Tibial artery (tissue), 4 donors: ENCODE results near the gene HSPA1L.

ENCODE experiments used
- DNase-seq, 2 donors: peaks; one replicate each; pipeline ENCODE4 v3.0.0-alpha.2; 2019
- H3K27ac ChIP-seq, 2 donors: fragments of 200-600 bp; sonication (generic) in 1 of 2; 1 replicate in 1 of 2; 2 replicates in 1 of 2; pipeline ENCODE4 v1.5.1; 2018 to 2019; ENCODE audit warnings: mild to moderate bottlenecking in 1 of 2
- H3K27me3 ChIP-seq, 2 donors: fragments of 200-600 bp; sonication (generic) in 1 of 2; one replicate each; pipeline versions ENCODE4 v1.5.1 to v1.6.0; 2016 to 2019
- H3K36me3 ChIP-seq, 3 donors: fragments of 200-600 bp; sonication (generic) in 2 of 3; one replicate each; pipeline ENCODE4 v1.5.1; 2016 to 2019; ENCODE audit warnings: mild to moderate bottlenecking in 2 of 3
- H3K4me1 ChIP-seq, 4 donors: fragments of 200-600 bp; sonication (generic) in 2 of 4; 1 replicate in 3 of 4; 2 replicates in 1 of 4; pipeline ENCODE4 v1.5.1; 2016 to 2019
- H3K4me3 ChIP-seq, 2 donors: fragments of 200-600 bp; sonication (generic) in 1 of 2; 1 replicate in 1 of 2; 2 replicates in 1 of 2; pipeline ENCODE4 v1.5.1; 2018 to 2019; ENCODE audit warnings: mild to moderate bottlenecking in 2 of 2
- H3K9me3 ChIP-seq, 3 donors: fragments of 200-600 bp; sonication (generic) in 1 of 3; one replicate each; pipeline ENCODE4 v1.5.1; 2016 to 2019
- intact Hi-C: fragments of 100-400 bp; cut with DNase I; formaldehyde crosslinking; loops from one replicate; pipeline ENCODE4 v1.15.0; 2023; ENCODE audit warnings: low total_unique reads
- TF ChIP-seq, protein P1 (sequence below), 2 experiments: fragments of 200-600 bp in 1 of 2; fragments of 450-650 bp in 1 of 2; IDR thresholded peaks; one replicate each; pipeline ENCODE4 v1.5.1; 2017 to 2019; ENCODE audit warnings: antibody characterized with exemption in 2 of 2, mild to moderate bottlenecking in 1 of 2, moderate library complexity in 1 of 2

HSPA1L gene

GRCh38 chr6:31799781-31800180 lies 15.3 kb downstream of the HSPA1L start:
- Histone ChIP-seq H3K4me1 (peaks cover 4 to 25% (median 15%) of the 10 kb centered on the region in 4 donors), H3K4me3 (no peak overlapping the region), H3K36me3 (peaks cover 0 to 34% (median 0%) of the 10 kb centered on the region in 3 donors), H3K27me3 (no peaks in the 10 kb centered on the region), H3K9me3 (no peaks in the 10 kb centered on the region), H3K27ac (peak overlapping the region; percentile 70)
- TF ChIP-seq, protein P1, sequence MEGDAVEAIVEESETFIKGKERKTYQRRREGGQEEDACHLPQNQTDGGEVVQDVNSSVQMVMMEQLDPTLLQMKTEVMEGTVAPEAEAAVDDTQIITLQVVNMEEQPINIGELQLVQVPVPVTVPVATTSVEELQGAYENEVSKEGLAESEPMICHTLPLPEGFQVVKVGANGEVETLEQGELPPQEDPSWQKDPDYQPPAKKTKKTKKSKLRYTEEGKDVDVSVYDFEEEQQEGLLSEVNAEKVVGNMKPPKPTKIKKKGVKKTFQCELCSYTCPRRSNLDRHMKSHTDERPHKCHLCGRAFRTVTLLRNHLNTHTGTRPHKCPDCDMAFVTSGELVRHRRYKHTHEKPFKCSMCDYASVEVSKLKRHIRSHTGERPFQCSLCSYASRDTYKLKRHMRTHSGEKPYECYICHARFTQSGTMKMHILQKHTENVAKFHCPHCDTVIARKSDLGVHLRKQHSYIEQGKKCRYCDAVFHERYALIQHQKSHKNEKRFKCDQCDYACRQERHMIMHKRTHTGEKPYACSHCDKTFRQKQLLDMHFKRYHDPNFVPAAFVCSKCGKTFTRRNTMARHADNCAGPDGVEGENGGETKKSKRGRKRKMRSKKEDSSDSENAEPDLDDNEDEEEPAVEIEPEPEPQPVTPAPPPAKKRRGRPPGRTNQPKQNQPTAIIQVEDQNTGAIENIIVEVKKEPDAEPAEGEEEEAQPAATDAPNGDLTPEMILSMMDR (IDR thresholded peaks at IDR 0.05): no peak
- intact Hi-C loops: no loop called here
- peak in 1 of 2 donors; percentile 80 for DNase-seq

GRCh38 chr6:31797588-31797987 lies 17.5 kb downstream of the HSPA1L start:
- peaks cover 0 to 32% (median 0%) of the 10 kb centered on the region in 3 donors for H3K36me3 ChIP-seq
- no peaks in the 10 kb centered on the region for H3K9me3 ChIP-seq
- intact Hi-C loops: no loop called here
- H3K27ac ChIP-seq: peak overlapping the region in 1 of 2 donors; percentile 10
- TF ChIP-seq, protein P1 (IDR thresholded peaks at IDR 0.05): no peak
- DNase-seq: no peak
- peaks cover 4 to 39% (median 23%) of the 10 kb centered on the region in 4 donors for H3K4me1 ChIP-seq
- no peak overlapping the region for H3K4me3 ChIP-seq
- no peaks in the 10 kb centered on the region for H3K27me3 ChIP-seq

GRCh38 chr6:31796993-31797385 lies 18.1 kb downstream of the HSPA1L start:
- intact Hi-C loops: no loop called here
- Histone ChIP-seq H3K36me3 (peaks cover 0 to 32% (median 3%) of the 10 kb centered on the region in 3 donors), H3K27me3 (no peaks in the 10 kb centered on the region), H3K4me3 (no peak overlapping the region), H3K27ac (peak overlapping the region in 1 of 2 donors; percentile 89), H3K9me3 (no peaks in the 10 kb centered on the region), H3K4me1 (peaks cover 4 to 39% (median 23%) of the 10 kb centered on the region in 4 donors)
- TF ChIP-seq, protein P1 (IDR thresholded peaks at IDR 0.05): no peak
- no peak for DNase-seq

DNA sequence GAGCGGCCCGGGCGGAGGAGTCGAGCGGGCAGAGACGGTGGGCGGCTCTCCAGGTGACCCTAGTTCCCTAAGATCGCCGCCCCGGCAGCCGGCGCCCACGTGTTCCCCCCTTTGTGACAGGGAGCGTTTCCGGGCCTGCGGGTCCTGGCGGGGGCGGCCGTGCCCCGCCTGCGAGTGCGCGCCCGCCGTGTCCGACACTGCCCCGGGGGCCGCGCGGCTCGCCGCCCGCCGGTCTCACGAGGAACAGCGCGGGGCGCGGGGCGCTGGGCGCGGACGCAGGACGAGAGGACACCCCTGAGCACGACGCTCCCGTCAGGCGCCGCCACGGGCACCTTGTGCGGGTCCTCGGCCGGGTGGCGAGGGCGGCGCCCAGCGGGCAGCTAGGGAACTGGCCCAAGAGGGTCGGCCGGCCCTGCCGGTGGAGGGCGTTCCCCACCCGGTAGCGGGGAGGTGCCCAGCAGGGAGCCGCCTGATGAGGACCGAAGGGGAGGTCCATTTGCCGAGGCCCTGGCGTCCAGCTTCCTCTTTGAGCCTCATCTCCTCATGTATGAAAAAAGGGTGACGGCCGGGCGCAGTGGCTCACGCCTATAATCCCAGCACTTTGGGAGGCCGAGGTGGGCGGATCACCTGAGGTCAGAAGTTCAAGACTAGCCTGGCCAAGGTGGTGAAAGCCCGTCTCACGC lies 19.3 kb downstream of the HSPA1L start, which contains the start of gene VARS1:
TSS of gene VARS1 (minus strand) at position 137 of the 683 bp plus-strand sequence. CDS start 535 bp downstream, outside the sequence.
- Histone ChIP-seq H3K27me3 (no peaks in the 10 kb centered on the region), H3K36me3 (peaks cover 0 to 34% (median 10%) of the 10 kb centered on the region in 3 donors), H3K9me3 (no peaks in the 10 kb centered on the region), H3K27ac (peak within 1 kb of the TSS; percentile 89 to 93), H3K4me1 (peaks cover 4 to 39% (median 23%) of the 10 kb centered on the region in 4 donors), H3K4me3 (peak within 1 kb of the TSS; percentile 79 to 86)
- DNase-seq: peak; percentile 87 to 96
- TF ChIP-seq, protein P1 (IDR thresholded peaks at IDR 0.05): peak; percentile 84 to 95
- intact Hi-C loops: no loop called here

- TF ChIP-seq, protein P1 (IDR thresholded peaks at IDR 0.05): no peak
- intact Hi-C loops: loop anchor here (5.0 kb wide), 1 partner anchor 53 kb away; the partner anchor contains the start of gene MSH5
- Histone ChIP-seq H3K9me3 (no peaks in the 10 kb centered on the region), H3K27ac (peak overlapping the region; percentile 89 to 93), H3K4me1 (peaks cover 4 to 35% (median 21%) of the 10 kb centered on the region in 4 donors), H3K27me3 (no peaks in the 10 kb centered on the region), H3K36me3 (peaks cover 0 to 36% (median 10%) of the 10 kb centered on the region in 3 donors), H3K4me3 (peak overlapping the region; percentile 79 to 86)
- no peak for DNase-seq
These were observed 20.0 kb downstream of the HSPA1L start for GRCh38 chr6:31794866-31795615.
